GM21367 (cell line): ENCODE data around the gene DNMT3B.

Source experiments
- ATAC-seq: cut with Tn5 transposase; IDR thresholded peaks from one replicate; pipeline ENCODE4 v1.9.1; 2021; ENCODE audit not compliant: unreplicated experiment

DNMT3B gene

GRCh38 chr20:32820698-32821377 lies 58.7 kb downstream of the DNMT3B start:
- ATAC-seq, result no peak

DNA sequence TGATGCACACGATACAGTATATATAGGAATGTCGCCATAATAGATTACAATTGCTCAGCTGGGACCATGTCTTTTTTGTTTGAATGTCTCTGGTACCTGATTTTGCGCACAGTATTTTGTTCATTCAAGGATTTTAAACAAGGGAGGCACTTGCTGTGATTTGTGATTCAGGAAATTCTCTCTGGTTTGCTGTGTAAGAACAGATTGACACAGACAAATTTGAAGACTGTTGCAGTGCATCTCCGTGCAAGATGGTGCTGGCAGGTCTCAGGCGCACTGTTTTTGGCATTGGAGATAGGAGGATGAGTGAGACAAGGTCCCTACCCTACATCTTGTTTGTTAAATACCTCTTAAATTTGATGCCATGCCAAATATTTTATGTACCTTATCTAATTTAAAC lies 60.0 kb downstream of the DNMT3B start:
- no peak for ATAC-seq

DNA sequence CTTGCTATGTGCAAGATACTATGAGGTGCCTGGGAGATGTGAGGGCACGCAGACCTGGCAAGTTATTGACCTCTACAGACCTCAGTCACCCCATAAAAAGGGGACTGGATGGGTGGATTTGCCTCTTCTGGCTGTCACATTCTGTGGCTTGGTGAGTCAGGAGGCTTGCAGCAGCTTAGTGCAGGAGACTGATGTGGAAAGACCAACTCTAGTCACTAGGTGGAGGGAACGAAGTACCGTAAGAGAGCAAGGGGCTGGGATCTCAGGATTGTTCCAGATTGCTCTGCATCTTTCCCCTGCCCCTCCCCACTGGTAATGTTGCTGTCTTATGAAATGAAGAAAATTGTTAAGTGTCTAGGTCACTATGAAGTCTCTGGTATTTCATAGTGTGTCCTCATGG lies 60.9 kb downstream of the DNMT3B start:
- ATAC-seq, result no peak

DNA sequence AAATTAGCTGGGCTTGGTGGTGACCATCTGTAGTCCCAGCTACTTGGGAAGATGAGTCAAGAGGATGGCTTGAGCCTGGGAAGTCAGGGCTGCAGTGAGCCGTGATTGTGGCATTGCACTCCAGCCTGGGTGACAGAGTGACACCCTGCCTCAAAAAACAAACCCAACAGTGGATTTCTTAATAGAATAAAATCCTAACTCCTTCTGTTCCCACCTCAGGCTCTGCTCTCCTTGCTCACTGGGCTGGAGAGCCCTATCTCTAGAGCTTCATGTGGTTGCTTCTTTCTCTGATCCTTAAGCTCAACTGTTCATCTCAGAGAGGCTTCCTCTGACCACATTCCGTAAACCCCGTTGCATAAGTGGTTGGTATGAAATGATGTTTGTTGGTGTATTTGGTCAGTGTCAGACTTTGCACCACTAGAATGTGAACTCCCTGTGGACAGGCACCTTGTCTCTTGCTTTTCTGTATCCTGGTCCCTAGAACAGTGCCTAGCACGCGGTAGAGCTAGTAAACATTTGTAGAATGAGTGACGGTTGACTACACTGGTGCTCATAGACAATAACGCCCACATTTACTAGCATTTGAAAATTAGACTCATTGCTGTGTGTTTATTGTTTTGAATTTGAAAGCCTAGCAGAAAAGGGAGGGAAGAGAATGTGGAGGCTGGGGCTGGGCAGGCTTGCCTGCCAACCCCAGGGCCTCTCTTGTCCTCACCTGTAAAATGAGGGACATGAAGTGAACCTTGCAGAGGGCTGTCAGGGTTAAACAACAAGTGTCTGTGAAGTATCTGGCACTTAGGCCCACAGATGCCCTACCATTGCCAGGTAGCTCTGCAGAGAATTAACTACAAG lies 61.8 kb downstream of the DNMT3B start:
- ATAC-seq, result no peak

GRCh38 chr20:32828029-32828680 lies 66.0 kb downstream of the DNMT3B start:
- ATAC-seq, result no peak

DNA sequence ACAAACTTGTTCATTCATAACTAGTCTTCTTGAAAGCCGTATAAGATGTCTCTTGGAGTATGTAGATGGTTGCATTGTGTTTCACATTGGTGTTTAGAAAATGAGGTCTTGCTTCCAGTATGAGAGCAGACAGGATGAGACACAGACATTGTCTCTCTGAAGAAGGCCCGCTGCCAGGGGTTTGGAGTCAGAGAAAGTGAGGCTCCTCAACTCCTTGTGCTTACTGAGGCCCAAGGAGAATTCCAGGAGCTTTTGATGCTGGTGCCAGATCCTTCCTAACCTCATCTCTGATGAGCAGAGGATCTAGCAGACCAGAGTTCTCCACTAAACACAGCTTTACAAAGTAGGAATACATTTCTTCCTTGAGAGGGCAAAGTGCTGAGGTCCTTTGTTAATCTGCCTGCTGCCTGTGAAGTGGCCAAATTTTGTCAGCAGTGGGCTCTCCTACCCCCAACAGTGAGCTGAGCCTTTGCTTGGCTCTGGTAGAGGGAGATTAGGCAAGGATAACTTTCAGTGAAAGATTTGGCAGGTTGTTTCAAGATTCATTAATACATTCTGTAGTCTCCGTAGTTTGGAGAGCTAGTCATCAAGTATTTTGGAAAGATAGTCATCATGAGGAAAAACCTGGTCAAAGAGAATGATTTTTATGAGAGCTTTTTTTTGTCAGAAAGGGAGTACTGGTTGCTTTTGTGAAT lies 67.3 kb downstream of the DNMT3B start:
- no peak for ATAC-seq

DNA sequence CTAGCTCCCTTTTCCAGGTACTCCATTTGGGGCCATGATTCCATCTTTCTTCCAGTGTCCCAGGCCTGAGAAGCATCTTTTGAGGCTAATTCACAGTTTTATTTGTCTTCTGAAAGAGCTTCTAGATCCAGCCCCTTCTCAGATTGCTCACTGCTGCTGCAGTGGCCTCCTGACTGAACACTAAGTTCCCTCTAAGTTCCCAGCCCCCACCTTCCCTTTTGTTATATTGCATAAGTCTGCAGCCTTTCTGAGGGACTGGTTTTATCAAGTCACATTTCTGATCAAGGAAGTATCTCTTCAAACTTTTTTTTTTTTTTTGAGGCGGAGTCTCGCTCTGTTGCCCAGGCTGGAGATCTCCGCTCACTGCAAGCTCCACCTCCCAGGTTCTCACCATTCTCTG lies 68.3 kb downstream of the DNMT3B start:
- no peak for ATAC-seq

GRCh38 chr20:32831982-32832381 lies 69.8 kb downstream of the DNMT3B start:
- ATAC-seq, result no peak

DNA sequence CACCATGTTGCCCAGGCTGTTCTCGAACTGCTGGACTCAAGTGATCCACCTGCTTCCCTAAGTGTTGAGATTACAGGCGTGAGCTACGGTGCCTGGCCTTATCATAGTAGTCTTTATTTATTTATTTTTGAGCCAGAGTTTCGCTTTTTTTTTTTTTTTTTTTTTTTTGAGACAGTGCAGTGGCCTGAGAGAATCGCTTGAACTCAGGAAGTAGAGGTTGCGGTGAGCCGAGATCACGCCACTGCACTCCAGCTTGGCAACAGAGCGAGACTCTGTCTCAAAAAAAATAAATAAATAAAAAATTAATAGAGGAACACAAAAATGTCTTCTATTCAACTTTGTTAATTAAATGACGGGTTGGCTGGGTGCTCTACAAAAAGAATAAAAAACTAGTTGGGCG lies 70.5 kb downstream of the DNMT3B start:
- ATAC-seq, result no peak

GRCh38 chr20:32834972-32835371 lies 72.8 kb downstream of the DNMT3B start:
- ATAC-seq, result no peak

- no peak for ATAC-seq
These were observed 75.0 kb downstream of the DNMT3B start for GRCh38 chr20:32837157-32837556.

GRCh38 chr20:32839227-32839981 lies 77.2 kb downstream of the DNMT3B start:
- no peak for ATAC-seq

DNA sequence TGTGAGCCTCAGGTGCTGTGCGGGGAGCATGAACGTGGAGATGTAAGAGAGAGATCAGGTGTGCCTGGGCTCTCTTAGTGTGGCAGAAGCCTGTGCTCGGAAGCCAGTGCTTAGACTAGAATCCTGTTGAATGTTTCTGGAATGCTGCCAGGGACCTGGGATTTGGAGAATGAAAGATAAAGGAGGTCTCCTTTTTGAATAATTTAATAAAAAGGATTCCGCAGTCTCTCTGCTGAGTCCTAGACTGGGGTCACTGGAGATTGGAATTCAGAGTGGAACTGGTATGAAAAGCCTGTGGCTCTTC lies 77.7 kb downstream of the DNMT3B start:
- ATAC-seq, result no peak

- no peak for ATAC-seq
These were observed 79.0 kb downstream of the DNMT3B start for GRCh38 chr20:32841174-32841573.

- no peak for ATAC-seq
These were observed 79.4 kb downstream of the DNMT3B start for GRCh38 chr20:32841632-32842031.

- ATAC-seq, result no peak
These were observed 80.7 kb downstream of the DNMT3B start for GRCh38 chr20:32842688-32843524.

DNA sequence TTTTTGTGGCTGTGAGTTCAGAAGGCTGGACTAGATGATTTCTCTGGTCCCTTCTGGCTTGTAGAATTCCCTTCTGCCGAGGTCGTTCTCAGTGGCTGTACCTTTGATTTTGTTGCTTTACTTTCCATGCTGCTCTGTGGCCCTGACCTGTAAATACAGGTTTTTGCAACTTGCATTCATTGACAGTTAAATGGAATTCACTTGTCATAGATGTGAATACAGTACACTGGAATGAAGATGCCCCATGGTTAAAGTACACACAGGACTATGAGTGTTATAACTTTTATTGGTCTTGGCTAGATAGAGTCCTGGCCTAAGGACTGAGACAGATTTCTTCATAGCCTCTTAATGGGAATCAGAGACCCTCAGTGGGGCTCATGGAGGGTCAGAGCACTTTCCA lies 83.6 kb downstream of the DNMT3B start:
- ATAC-seq, result no peak

DNA sequence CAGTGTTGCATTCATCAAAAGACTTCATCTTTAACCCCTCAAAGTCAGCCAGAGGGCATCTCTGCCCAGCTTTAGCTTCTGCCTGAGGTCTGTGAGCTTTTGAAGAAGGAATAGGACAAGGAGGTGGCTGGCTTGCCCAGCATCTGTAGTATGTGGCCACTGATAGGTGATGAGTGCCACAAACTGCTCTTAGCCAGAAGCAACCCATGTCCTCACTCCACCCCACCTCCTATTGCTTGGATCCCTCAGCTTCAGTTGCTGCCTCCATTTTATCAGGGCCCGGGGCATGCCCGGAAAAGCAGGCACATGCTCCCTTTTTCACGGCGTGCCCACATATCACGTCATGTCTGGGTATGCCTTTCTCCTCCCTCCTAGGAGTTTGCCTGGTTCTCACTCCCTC lies 84.7 kb downstream of the DNMT3B start:
- no peak for ATAC-seq

DNA sequence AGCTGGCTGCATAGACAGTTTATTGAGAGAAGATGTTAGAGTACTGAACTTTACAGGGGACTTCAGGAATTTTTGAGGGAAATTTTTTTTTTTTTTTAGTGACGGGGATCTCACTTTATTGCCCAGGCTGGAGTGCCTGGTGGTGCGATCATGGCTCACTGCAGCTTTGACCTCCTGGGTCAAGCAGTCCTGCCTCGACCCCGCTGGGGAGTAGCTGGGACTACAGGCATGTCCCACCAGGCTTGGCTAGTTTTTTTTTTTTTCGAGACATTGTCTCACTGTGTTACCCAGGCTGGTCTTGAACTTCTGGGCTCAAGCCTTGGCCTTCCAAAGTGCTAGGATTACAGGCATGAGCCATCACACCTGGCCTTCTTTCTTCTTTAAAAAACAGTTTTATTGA lies 85.8 kb downstream of the DNMT3B start:
- no peak for ATAC-seq

DNA sequence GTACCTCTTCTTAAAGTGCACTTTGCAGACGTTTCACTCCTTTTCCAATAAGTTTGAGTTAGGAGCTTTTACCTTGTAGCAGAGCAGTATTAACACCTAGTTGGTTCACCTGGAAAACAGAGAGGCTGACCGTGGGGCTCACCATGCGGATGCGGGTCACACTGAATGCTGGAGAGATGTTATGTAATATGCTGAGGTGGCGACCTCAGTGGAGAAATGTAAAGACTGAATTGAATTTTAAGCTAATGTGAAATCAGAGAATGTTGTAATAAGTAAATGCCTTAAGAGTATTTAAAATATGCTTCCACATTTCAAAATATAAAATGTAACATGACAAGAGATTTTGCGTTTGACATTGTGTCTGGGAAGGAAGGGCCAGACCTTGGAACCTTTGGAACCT lies 86.7 kb downstream of the DNMT3B start:
- no peak for ATAC-seq
